ENCODE measurements around the gene NLGN3. TPM values are rescaled to one million over a fixed set of nuclear protein-coding genes. Genes with fewer than 3 reads are reported as not detected.

The NLGN3 gene
- polyA plus RNA-seq, 1 experiment = 0.27 TPM

DNA sequence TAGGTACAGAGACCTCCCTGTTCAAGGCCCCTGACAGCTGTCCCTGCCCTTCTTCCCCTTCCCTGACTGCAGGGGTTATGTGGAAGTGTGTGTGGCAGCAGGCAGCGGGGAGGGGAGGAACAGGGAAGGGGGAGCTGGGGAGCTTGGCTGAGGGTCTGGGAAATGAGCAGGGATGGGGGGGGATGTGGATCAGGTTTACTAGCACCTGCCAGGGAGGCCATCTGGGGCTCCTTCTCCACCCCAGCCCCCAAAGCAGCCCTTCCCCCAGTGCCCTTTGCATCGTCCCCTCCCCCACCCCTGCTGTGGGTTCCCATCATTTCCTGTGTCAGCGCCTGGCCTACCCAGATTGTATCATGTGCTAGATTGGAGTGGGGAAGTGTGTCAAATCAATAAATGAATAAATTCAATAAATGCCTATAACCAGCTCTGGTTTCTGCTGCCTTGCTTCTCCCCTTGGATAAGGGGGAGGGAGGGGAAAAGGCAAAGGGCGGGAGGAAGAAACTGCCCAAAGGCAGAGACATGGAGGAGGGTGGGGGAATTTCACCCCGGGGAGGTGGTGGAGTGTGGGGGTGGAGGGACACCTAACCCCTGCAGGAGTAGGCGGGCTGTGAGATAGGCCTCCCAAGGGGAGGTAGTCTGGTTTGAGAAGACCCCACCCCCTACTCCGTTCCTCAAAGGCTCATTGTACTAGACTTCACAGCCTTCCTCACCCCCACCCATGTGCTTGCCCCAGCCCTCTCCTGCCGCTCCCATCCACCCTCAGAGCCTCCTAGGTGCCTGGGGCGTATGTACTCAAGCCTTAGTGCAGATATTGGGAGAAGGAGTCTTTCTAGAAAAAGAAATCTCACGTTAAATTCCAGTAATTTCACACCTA lies 41.3 kb upstream of the NLGN3 start:
- TF ChIP-seq, protein P1, sequence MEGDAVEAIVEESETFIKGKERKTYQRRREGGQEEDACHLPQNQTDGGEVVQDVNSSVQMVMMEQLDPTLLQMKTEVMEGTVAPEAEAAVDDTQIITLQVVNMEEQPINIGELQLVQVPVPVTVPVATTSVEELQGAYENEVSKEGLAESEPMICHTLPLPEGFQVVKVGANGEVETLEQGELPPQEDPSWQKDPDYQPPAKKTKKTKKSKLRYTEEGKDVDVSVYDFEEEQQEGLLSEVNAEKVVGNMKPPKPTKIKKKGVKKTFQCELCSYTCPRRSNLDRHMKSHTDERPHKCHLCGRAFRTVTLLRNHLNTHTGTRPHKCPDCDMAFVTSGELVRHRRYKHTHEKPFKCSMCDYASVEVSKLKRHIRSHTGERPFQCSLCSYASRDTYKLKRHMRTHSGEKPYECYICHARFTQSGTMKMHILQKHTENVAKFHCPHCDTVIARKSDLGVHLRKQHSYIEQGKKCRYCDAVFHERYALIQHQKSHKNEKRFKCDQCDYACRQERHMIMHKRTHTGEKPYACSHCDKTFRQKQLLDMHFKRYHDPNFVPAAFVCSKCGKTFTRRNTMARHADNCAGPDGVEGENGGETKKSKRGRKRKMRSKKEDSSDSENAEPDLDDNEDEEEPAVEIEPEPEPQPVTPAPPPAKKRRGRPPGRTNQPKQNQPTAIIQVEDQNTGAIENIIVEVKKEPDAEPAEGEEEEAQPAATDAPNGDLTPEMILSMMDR (IDR thresholded peaks at IDR 0.05; ENCODE audit: insufficient read depth, low read depth, low read length) = no peak
- H3K36me3 ChIP-seq (ENCODE audit: control insufficient read depth, insufficient read depth, low read length) = no peaks in the 10 kb centered on the region
- ChIA-PET POLR2A (no interaction called here), CTCF (no interaction called here)
- no peak for DNase-seq (ENCODE audit: low read depth)
- H3K27me3 ChIP-seq (ENCODE audit: control insufficient read depth, insufficient read depth, low read length) = no peaks in the 10 kb centered on the region
- H3K4me3 ChIP-seq (ENCODE audit: low read depth, low read length) = no peak overlapping the region

DNA sequence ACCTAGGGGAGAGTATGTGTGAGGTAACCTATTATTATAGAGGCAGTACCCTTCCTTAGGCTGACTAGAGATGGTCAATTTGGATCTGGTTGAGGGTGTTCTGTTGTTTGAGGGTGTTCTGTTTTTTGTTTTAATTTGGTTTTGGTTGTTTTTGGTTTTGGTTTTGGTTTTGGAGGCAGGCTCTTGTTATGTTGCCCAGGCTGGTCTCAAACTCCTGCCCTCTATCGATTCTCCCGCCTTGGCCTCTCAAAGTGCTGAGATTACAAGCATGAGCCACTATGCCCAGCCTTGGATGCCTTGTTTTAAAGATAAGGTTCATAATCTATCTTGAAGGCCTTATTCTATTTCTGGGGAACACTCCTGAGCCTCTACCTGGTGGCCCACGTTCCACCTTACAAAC lies 39.0 kb upstream of the NLGN3 start:
- DNase-seq (ENCODE audit: low read depth) = no peak
- no peak overlapping the region for H3K4me3 ChIP-seq (ENCODE audit: low read depth, low read length)
- ChIA-PET CTCF (interaction anchor here (1.0 kb wide), 1 partner anchor 13 kb away, joined by 3 read pairs; the partner anchor contains the start of gene MED12), POLR2A (interaction anchor here (1.5 kb wide), 1 partner anchor 13 kb away, joined by 4 read pairs; the partner anchor contains the start of gene MED12)
- no peaks in the 10 kb centered on the region for H3K27me3 ChIP-seq (ENCODE audit: control insufficient read depth, insufficient read depth, low read length)
- TF ChIP-seq, protein P1 (IDR thresholded peaks at IDR 0.05; ENCODE audit: insufficient read depth, low read depth, low read length) = no peak
- H3K36me3 ChIP-seq (ENCODE audit: control insufficient read depth, insufficient read depth, low read length) = no peaks in the 10 kb centered on the region

DNA sequence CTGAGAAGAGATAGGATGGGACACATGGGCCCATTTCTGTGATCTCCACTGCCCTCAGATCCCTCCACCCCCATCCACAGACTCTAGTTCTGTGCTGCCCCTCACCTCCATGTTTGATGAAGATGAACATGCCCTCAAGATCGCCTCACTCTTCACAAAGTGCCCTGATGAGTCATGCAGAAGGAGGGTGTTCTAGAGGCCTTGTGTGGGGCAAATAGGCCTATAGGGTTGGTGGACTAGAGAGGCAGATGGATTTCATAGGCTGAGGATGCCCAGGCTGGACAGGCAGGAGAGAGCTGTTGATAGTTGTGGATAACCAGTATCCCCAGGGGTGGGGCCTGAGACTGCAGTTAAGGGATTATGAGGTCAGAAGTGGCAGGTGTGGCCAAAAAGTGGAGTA lies 38.2 kb upstream of the NLGN3 start, which contains the start of gene CXorf65:
Gene CXorf65, minus strand, starts transcription at position 314 of the 400 bp plus-strand sequence. Its CDS starts 184 bp downstream, at position 130.
- TF ChIP-seq, protein P1 (IDR thresholded peaks at IDR 0.05; ENCODE audit: insufficient read depth, low read depth, low read length) = no peak
- Histone ChIP-seq H3K27me3 (ENCODE audit: control insufficient read depth, insufficient read depth, low read length) (no peaks in the 10 kb centered on the region), H3K4me3 (ENCODE audit: low read depth, low read length) (no peak within 1 kb of the TSS), H3K36me3 (ENCODE audit: control insufficient read depth, insufficient read depth, low read length) (no peaks in the 10 kb centered on the region)
- CTCF ChIA-PET = interaction anchor here (1.0 kb wide), 1 partner anchor 12 kb away, joined by 3 read pairs; the partner anchor contains the start of gene MED12
- POLR2A ChIA-PET = interaction anchor here (1.5 kb wide), 1 partner anchor 12 kb away, joined by 4 read pairs; the partner anchor contains the start of gene MED12
- no peak for DNase-seq (ENCODE audit: low read depth)

DNA sequence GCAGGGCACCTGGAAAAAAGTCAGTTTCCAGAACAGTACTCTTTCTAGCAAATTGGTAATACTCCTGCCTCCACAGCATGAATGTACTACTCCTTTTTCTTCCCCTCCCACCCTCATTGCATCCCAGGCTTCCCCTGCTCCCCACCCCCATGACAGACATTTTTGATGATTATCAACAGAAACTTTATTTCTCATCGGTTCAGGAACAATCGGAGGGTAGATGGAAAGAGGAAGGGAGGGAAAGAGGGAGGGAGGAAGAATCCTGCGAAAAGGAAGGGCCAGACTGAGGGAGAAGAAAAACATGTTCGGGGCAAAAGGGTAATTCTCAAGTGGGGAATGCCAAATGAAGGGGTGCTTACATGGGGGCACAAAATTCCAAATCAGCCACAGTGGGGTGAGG lies 37.4 kb upstream of the NLGN3 start:
- H3K4me3 ChIP-seq (ENCODE audit: low read depth, low read length) = no peak overlapping the region
- DNase-seq (ENCODE audit: low read depth) = no peak
- TF ChIP-seq, protein P1 (IDR thresholded peaks at IDR 0.05; ENCODE audit: insufficient read depth, low read depth, low read length) = no peak
- ChIA-PET CTCF (no interaction called here), POLR2A (no interaction called here)
- H3K27me3 ChIP-seq (ENCODE audit: control insufficient read depth, insufficient read depth, low read length) = peaks cover 2% of the 10 kb centered on the region; the same call in 1 of the 2 replicates
- H3K36me3 ChIP-seq (ENCODE audit: control insufficient read depth, insufficient read depth, low read length) = no peaks in the 10 kb centered on the region

DNA sequence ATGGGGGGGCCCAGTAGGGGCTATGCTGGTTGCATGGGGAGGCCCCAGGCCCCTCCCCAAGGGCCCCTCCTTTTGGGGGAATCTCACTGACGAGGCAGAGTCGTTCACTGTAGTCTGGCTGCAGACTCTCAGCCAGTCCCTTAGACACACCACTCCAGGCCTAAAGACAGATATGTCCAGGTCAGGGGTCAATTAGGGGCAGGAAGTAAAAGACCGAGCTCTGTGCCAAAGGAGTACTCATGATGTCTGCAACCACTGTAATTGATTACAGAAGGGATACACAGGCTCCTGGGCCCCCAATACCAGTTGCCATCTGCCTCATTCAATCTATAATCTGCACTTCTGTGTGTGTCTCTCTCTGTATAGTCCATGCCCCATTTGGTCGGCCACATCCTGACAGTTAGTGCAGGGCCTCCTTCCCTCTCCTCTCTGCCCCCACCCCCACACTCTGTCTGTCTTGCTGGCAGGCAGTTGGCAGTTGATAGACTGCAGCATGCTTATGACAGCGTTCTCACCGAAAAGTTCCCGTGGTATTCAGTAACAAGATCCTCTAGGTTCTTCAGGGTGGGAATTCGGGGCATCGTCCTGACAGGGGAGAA lies 36.8 kb upstream of the NLGN3 start:
- DNase-seq (ENCODE audit: low read depth) = no peak
- POLR2A ChIA-PET = no interaction called here
- TF ChIP-seq, protein P1 (IDR thresholded peaks at IDR 0.05; ENCODE audit: insufficient read depth, low read depth, low read length) = no peak
- no peak overlapping the region for H3K4me3 ChIP-seq (ENCODE audit: low read depth, low read length)
- CTCF ChIA-PET = interaction anchor here (0.7 kb wide), 1 partner anchor 30 kb away, joined by 3 read pairs; no protein-coding TSS in a partner anchor
- no peaks in the 10 kb centered on the region for H3K36me3 ChIP-seq (ENCODE audit: control insufficient read depth, insufficient read depth, low read length)
- peaks cover 2% of the 10 kb centered on the region; the same call in 1 of the 2 replicates for H3K27me3 ChIP-seq (ENCODE audit: control insufficient read depth, insufficient read depth, low read length)
